ENCODE data around the gene FAM90A1.
"Not testable (repeated sequence)": the region's sequence is repeated elsewhere in the genome, so short reads cannot be mapped to it uniquely, and the experiment has no call there.

FAM90A1 gene

GRCh38 chr12:8172911-8173310 lies 54.5 kb downstream of the FAM90A1 start:
- not testable (repeated sequence) for DNase-seq (ENCODE audit: low spot score)
